Measurements from ENCODE around the gene HMCN2. TPM values are rescaled to one million over a fixed set of nuclear protein-coding genes. Genes with fewer than 3 reads are reported as not detected.

HMCN2 gene
- total RNA-seq, 1 donor from 2014 or later = not detected

DNA sequence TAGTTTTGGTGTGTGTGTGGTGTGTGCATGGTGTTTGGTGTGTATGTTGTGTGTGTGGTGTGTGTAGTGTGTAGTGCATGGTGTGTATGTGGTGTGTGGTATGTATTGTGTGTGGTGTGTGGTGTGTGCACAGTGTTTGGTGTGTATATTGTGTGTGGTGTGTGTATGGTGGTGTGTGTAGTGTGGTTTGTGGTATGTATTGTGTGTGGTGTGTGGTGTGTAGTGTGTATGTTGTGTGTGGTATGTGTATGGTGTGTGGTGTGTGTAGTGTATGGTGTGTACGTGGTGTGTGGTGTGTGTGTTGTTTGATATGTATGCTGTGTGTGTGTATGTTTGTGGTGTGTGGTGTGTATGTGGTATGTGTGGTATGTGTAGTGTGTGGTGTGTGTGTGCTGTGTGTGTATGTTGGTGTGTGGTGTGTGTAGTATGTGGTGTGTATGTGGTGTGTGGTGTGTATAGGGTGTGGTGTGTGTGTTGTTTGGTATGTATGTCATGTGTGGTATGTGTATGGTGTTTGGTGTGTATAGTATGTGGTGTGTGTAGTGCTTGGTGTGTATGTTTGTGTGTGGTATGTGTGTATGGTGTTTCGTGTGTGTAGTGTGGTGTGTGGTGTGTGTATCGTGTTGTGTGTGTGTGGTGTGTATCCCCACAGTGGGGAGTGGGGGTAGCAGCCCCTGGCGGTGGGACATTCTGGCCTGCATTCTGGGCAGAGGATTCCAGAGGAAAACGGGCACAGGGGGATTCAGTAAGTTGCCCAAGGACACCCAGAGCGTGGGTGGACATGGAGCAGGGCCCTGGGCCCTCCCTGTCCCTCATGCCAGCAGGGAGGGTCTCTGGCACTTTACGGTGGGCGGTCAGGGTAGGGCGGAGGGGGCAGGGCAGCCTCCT, 79.7 kb downstream of the HMCN2 start:
- ChIA-PET CTCF (no interaction called here), POLR2A (no interaction called here)
- ATAC-seq (ENCODE audit: low read depth) (no peak), DNase-seq (no peak)
- Mint-ChIP-seq H3K27me3 (no peaks in the 10 kb centered on the region), H3K36me3 (ENCODE audit: low read depth) (no peaks in the 10 kb centered on the region), H3K27ac (no peak overlapping the region), H3K4me3 (no peak overlapping the region), H3K4me1 (no peaks in the 10 kb centered on the region), H3K9me3 (no peaks in the 10 kb centered on the region)
- TF ChIP-seq, protein P1, sequence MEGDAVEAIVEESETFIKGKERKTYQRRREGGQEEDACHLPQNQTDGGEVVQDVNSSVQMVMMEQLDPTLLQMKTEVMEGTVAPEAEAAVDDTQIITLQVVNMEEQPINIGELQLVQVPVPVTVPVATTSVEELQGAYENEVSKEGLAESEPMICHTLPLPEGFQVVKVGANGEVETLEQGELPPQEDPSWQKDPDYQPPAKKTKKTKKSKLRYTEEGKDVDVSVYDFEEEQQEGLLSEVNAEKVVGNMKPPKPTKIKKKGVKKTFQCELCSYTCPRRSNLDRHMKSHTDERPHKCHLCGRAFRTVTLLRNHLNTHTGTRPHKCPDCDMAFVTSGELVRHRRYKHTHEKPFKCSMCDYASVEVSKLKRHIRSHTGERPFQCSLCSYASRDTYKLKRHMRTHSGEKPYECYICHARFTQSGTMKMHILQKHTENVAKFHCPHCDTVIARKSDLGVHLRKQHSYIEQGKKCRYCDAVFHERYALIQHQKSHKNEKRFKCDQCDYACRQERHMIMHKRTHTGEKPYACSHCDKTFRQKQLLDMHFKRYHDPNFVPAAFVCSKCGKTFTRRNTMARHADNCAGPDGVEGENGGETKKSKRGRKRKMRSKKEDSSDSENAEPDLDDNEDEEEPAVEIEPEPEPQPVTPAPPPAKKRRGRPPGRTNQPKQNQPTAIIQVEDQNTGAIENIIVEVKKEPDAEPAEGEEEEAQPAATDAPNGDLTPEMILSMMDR (IDR thresholded peaks at IDR 0.05) = no peak
- intact Hi-C loops (cut with micrococcal nuclease) = no loop called here

DNA sequence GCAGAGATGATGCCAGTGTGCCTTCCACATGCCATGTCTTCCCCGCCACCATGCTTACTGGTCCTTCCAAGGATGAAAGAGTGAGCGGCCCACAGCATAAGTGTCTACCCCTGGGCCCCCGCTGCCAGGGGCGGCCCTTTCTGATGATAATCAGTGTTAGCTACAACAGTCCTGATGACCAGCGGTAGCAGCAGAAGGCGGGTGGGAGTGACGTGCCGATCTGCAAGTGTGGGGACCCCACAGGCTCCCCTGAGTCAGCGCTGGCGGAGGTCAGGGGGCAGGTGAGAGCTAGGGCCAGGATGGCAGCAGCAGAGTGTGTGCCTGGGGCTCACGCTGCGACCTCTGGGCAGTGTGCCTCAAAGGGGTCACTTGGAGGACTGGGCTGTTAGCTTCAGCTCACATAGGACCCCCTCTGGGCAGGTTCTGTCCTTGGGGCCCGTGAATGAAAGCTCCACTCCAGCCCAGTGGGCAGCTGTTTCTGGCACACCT, 80.4 kb downstream of the HMCN2 start:
- CTCF ChIA-PET = no interaction called here
- no peak for DNase-seq
- POLR2A ChIA-PET = interaction anchor here (0.5 kb wide), 1 partner anchor 849 kb away, joined by 3 read pairs; no protein-coding TSS in a partner anchor
- Mint-ChIP-seq H3K9me3 (no peaks in the 10 kb centered on the region), H3K27me3 (no peaks in the 10 kb centered on the region), H3K4me1 (no peaks in the 10 kb centered on the region), H3K4me3 (no peak overlapping the region), H3K27ac (no peak overlapping the region), H3K36me3 (ENCODE audit: low read depth) (no peaks in the 10 kb centered on the region)
- TF ChIP-seq, protein P1 (IDR thresholded peaks at IDR 0.05) = no peak
- ATAC-seq (ENCODE audit: low read depth) = no peak
- intact Hi-C loops (cut with micrococcal nuclease) = no loop called here

DNA sequence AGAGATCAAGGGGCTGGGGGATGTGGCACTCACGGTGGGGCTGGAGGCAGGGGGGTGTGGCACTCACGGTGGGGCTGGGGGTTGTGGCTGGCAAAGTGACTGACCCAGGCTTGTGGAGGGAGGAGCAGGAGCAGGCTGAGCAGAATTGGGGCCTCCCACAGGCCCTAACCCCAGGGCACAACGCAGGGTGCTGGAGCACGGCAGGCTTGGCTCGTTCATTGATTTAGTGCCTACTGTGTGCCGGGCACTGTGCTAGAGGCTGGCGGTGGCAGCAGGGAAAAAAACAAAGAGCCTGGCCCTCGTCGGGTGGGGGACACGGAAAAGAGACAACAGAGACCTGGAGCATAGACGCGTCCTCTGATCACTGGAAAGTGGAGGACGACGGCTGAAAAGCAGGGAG, 80.9 kb downstream of the HMCN2 start:
- DNase-seq = no peak
- Mint-ChIP-seq H3K27me3 (no peaks in the 10 kb centered on the region), H3K4me3 (no peak overlapping the region), H3K36me3 (ENCODE audit: low read depth) (no peaks in the 10 kb centered on the region), H3K9me3 (no peaks in the 10 kb centered on the region), H3K4me1 (no peaks in the 10 kb centered on the region), H3K27ac (no peak overlapping the region)
- intact Hi-C loops (cut with micrococcal nuclease) = no loop called here
- POLR2A ChIA-PET = interaction anchor here (0.5 kb wide), 1 partner anchor 849 kb away, joined by 3 read pairs; no protein-coding TSS in a partner anchor
- TF ChIP-seq, protein P1 (IDR thresholded peaks at IDR 0.05) = no peak
- CTCF ChIA-PET = no interaction called here
- ATAC-seq (ENCODE audit: low read depth) = no peak

DNA sequence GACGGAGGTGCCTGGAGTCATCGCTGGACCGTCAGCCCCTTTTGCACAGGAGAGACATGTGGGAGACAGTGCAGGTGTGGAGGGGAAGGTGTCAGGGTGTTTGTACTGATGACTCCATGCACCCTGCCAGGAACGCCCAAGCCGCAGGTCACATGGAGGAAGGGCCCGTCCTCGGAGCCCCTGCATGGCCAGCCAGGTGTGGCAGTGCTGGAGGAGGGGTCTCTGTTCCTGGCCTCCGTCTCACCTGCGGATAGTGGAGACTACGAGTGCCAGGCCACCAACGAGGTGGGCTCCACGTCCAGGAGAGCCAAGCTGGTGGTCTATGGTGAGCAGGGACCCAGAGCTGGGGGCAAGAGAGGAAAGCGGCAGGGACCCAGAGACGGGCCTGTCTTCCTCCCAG, 81.5 kb downstream of the HMCN2 start:
- Mint-ChIP-seq H3K9me3 (no peaks in the 10 kb centered on the region), H3K4me1 (peaks cover 4% of the 10 kb centered on the region), H3K27me3 (no peaks in the 10 kb centered on the region), H3K27ac (no peak overlapping the region), H3K4me3 (no peak overlapping the region), H3K36me3 (ENCODE audit: low read depth) (no peaks in the 10 kb centered on the region)
- DNase-seq = no peak
- no peak for ATAC-seq (ENCODE audit: low read depth)
- intact Hi-C loops (cut with micrococcal nuclease) = no loop called here
- POLR2A ChIA-PET = no interaction called here
- TF ChIP-seq, protein P1 (IDR thresholded peaks at IDR 0.05) = no peak
- CTCF ChIA-PET = no interaction called here

DNA sequence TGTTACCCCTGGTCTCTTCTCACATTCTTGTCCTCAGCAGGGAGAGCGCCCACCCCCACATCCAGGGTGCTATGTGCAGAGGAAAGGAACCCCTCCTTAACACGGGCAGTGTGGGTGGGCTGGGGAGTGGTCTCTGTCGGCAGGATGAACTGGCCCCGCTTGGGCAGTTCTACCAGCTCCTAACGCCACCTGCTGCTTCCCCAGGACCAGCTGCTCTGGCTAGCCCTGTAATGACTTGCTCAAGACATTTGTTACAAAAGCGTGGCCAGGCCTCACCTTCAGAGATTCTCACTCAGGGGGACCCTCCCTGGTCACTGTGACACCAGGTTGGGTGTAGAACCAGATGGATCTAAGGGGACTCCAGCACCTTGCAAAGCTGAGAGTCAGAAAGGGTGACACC, 82.4 kb downstream of the HMCN2 start:
- no peak overlapping the region for H3K27ac Mint-ChIP-seq
- H3K27me3 Mint-ChIP-seq = no peaks in the 10 kb centered on the region
- DNase-seq (no peak), ATAC-seq (ENCODE audit: low read depth) (no peak)
- H3K36me3 Mint-ChIP-seq (ENCODE audit: low read depth) = no peaks in the 10 kb centered on the region
- H3K4me3 Mint-ChIP-seq = no peak overlapping the region
- H3K9me3 Mint-ChIP-seq = no peaks in the 10 kb centered on the region
- CTCF ChIA-PET = no interaction called here
- H3K4me1 Mint-ChIP-seq = peaks cover 11% of the 10 kb centered on the region
- POLR2A ChIA-PET = no interaction called here
- TF ChIP-seq, protein P1 (IDR thresholded peaks at IDR 0.05) = no peak
- intact Hi-C loops (cut with micrococcal nuclease) = no loop called here

Data from activated B cell treated with CpG ODN at 0.5 μM for 24 hours (primary cell).